OCI-LY7 (cell line): ENCODE results near the gene METAP2. TPM values are rescaled to one million over a fixed set of nuclear protein-coding genes. Genes with fewer than 3 reads are reported as not detected.
A peak's percentile ranks its signal among the peaks of the same experiment; 100 is the strongest.

Experiments used
- BruUV-seq: library from RNA; stranded (reverse); fragments of 400-500 nt; replicated peaks from 2 replicates; lab custom pipeline; 2021; lab: Mats Ljungman, UMichigan
- CTCF ChIA-PET: fragments of 300-600 bp; sonication (Branson Sonifier 250); formaldehyde crosslinking; loops from one replicate; lab custom pipeline; 2022; ENCODE audit warnings: antibody characterized with exemption; ENCODE audit not compliant: unreplicated experiment; lab: Charles Lee
- POLR2A ChIA-PET: fragments of 300-600 bp; sonication (Branson Sonifier 250); formaldehyde crosslinking; loops from one replicate; lab custom pipeline; 2022; ENCODE audit warnings: antibody characterized with exemption; lab: Charles Lee
- DNase-seq: peaks from one replicate; pipeline ENCODE4 v3.0.0-alpha.2; 2015; ENCODE audit warnings: low spot score
- H2AFZ ChIP-seq: fragments of 200-600 bp; sonication (generic), shearing (Covaris generic); 2 replicates; pipeline ENCODE4 v1.6.1; 2014; ENCODE audit warnings: mild to moderate bottlenecking, antibody characterized with exemption, low read length, moderate library complexity
- H3K27ac ChIP-seq: fragments of 200-600 bp; sonication (generic); 2 replicates; pipeline ENCODE4 v1.5.1; 2014; ENCODE audit warnings: mixed run types, low read depth, mild to moderate bottlenecking, moderate library complexity, low read length, inconsistent platforms; ENCODE audit not compliant: poor library complexity, severe bottlenecking
- H3K36me3 ChIP-seq: fragments of 200-600 bp; sonication (generic); 2 replicates; pipeline ENCODE4 v1.6.1; 2014; ENCODE audit warnings: mild to moderate bottlenecking, antibody characterized with exemption, low read length, moderate library complexity, mixed read lengths; ENCODE audit not compliant: insufficient read depth
- H3K4me1 ChIP-seq: fragments of 200-600 bp; sonication (generic); 2 replicates; pipeline ENCODE4 v1.5.1; 2014; ENCODE audit warnings: mild to moderate bottlenecking, low read length; ENCODE audit not compliant: insufficient read depth, poor library complexity, severe bottlenecking
- H3K4me2 ChIP-seq: fragments of 200-600 bp; sonication (generic); 2 replicates; pipeline ENCODE4 v1.6.1; 2014; ENCODE audit warnings: mild to moderate bottlenecking, low read length
- H3K4me3 ChIP-seq: fragments of 200-600 bp; sonication (generic); 2 replicates; pipeline ENCODE4 v1.5.1; 2014; ENCODE audit warnings: mild to moderate bottlenecking, low read depth, low read length; ENCODE audit not compliant: poor library complexity, severe bottlenecking
- H3K79me2 ChIP-seq: fragments of 200-600 bp; sonication (generic); 2 replicates; pipeline ENCODE4 v1.6.1; 2016; ENCODE audit warnings: low read depth, mild to moderate bottlenecking, low read length, moderate library complexity, mixed read lengths; ENCODE audit not compliant: insufficient read depth
- H3K9me2 ChIP-seq: fragments of 200-600 bp; sonication (generic); 2 replicates; pipeline ENCODE4 v1.6.1; 2016; ENCODE audit warnings: mild to moderate bottlenecking, low read length, mixed read lengths; ENCODE audit not compliant: insufficient read depth
- H3K9me3 ChIP-seq: fragments of 200-600 bp; sonication (generic); 2 replicates; pipeline ENCODE4 v1.6.1; 2014; ENCODE audit warnings: mild to moderate bottlenecking, mixed run types, low read length, mixed read lengths
- H4K20me1 ChIP-seq: fragments of 200-600 bp; sonication (generic); 2 replicates; pipeline ENCODE4 v1.6.1; 2014; ENCODE audit warnings: mild to moderate bottlenecking, antibody characterized with exemption, low read length, moderate library complexity, mixed read lengths; ENCODE audit not compliant: insufficient read depth
- EZH2phosphoT487 ChIP-seq: fragments of 200-600 bp; sonication (generic); IDR thresholded peaks from 2 replicates; pipeline ENCODE4 v1.6.1; 2018; ENCODE audit warnings: low read depth, borderline replicate concordance, mild to moderate bottlenecking, mixed run types, antibody characterized with exemption, low read length, moderate library complexity, mixed read lengths
- intact Hi-C: fragments of 100-400 bp; cut with micrococcal nuclease; formaldehyde crosslinking; loops from one replicate; pipeline ENCODE4 v1.10.0; 2022; ENCODE audit not compliant: unreplicated experiment
- total RNA-seq, 2 experiments: library from RNA; depleted of rRNA in 1 of 2; stranded (reverse); fragments of >200 nt in 1 of 2; shearing (Covaris generic) in 1 of 2; gene quantifications; 2 replicates each; pipeline ENCODE4 v1.2.3, GENCODE V29; 2014 to 2022
- TF ChIP-seq, protein P1 (sequence below): fragments of 200-600 bp; sonication (generic); conservative IDR thresholded peaks from 2 replicates; pipeline ENCODE4 v1.5.1; 2014; ENCODE audit warnings: mild to moderate bottlenecking, antibody characterized with exemption, low read length, moderate library complexity, mixed read lengths

Gene METAP2
- total RNA-seq, 2 experiments from 2014 or later, result 90.3 to 177 TPM

DNA sequence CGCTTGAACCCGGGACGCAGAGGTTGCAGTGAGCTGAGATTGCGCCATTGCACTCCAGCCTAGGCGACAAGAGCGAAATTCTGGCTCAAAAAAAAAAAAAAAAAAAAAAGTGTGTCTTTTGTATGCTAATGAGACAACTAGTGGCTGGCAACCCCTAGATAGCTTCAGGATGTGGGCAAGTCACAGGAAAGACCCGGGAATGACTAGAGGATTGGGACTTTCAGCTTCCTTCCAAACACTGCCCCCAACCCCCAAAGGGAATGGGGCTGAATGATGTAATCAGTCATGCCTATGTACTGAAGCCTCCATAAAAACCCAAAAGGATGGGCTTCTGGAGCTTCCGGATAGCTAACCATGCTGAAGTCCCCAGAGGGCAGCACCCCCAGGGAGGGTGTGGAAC, 48.7 kb downstream of the METAP2 start:
- H3K4me2 ChIP-seq, result no peak overlapping the region
- ChIA-PET CTCF (no interaction called here), POLR2A (interaction anchor here (1.0 to 1.4 kb wide), 2 partner anchors 9 to 15 kb away, joined by 3 read pairs; no protein-coding TSS in a partner anchor)
- DNase-seq, result no peak
- no peak overlapping the region for H3K4me3 ChIP-seq
- H3K36me3 ChIP-seq, result peaks cover 14% of the 10 kb centered on the region
- no peaks in the 10 kb centered on the region for H3K4me1 ChIP-seq
- no peaks in the 10 kb centered on the region for H3K9me2 ChIP-seq
- TF ChIP-seq, protein P1, sequence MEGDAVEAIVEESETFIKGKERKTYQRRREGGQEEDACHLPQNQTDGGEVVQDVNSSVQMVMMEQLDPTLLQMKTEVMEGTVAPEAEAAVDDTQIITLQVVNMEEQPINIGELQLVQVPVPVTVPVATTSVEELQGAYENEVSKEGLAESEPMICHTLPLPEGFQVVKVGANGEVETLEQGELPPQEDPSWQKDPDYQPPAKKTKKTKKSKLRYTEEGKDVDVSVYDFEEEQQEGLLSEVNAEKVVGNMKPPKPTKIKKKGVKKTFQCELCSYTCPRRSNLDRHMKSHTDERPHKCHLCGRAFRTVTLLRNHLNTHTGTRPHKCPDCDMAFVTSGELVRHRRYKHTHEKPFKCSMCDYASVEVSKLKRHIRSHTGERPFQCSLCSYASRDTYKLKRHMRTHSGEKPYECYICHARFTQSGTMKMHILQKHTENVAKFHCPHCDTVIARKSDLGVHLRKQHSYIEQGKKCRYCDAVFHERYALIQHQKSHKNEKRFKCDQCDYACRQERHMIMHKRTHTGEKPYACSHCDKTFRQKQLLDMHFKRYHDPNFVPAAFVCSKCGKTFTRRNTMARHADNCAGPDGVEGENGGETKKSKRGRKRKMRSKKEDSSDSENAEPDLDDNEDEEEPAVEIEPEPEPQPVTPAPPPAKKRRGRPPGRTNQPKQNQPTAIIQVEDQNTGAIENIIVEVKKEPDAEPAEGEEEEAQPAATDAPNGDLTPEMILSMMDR, result no peak
- intact Hi-C loops, result no loop called here
- no peak overlapping the region for H2AFZ ChIP-seq
- H4K20me1 ChIP-seq, result no peaks in the 10 kb centered on the region
- H3K79me2 ChIP-seq, result no peaks in the 10 kb centered on the region
- no peak overlapping the region for H3K27ac ChIP-seq
- H3K9me3 ChIP-seq, result no peaks in the 10 kb centered on the region
- no TSS peak for BruUV-seq

GRCh38 chr12:95528431-95528830, 54.5 kb downstream of the METAP2 start:
- Histone ChIP-seq H2AFZ (peak overlapping the region; percentile 77; the same call in 1 of the 2 replicates), H3K4me2 (peak overlapping the region; percentile 31), H3K27ac (no peak overlapping the region), H4K20me1 (no peaks in the 10 kb centered on the region), H3K36me3 (no peaks in the 10 kb centered on the region), H3K4me1 (peaks cover 29% of the 10 kb centered on the region), H3K9me2 (no peaks in the 10 kb centered on the region), H3K4me3 (no peak overlapping the region), H3K79me2 (no peaks in the 10 kb centered on the region), H3K9me3 (no peaks in the 10 kb centered on the region)
- no peak for DNase-seq
- ChIA-PET POLR2A (interaction anchor here (0.6 to 1.8 kb wide), 4 partner anchors 43 to 375 kb away, joined by 3 to 6 read pairs (median 4); no protein-coding TSS in a partner anchor), CTCF (no interaction called here)
- no TSS peak for BruUV-seq
- intact Hi-C loops, result no loop called here
- TF ChIP-seq, protein P1, result no peak
- no peak for TF ChIP-seq EZH2phosphoT487

GRCh38 chr12:95529693-95530225, 55.8 kb downstream of the METAP2 start:
- no peaks in the 10 kb centered on the region for H3K36me3 ChIP-seq
- ChIA-PET POLR2A (interaction anchor here (0.6 to 1.8 kb wide), 2 partner anchors 44 to 187 kb away, joined by 6 read pairs; no protein-coding TSS in a partner anchor), CTCF (no interaction called here)
- BruUV-seq, result no TSS peak
- H3K4me1 ChIP-seq, result peaks cover 38% of the 10 kb centered on the region
- DNase-seq, result no peak
- no peak overlapping the region for H2AFZ ChIP-seq
- no peaks in the 10 kb centered on the region for H3K9me2 ChIP-seq
- no peak overlapping the region for H3K4me3 ChIP-seq
- TF ChIP-seq, protein P1, result no peak
- no peak for TF ChIP-seq EZH2phosphoT487
- H4K20me1 ChIP-seq, result no peaks in the 10 kb centered on the region
- no peaks in the 10 kb centered on the region for H3K9me3 ChIP-seq
- H3K79me2 ChIP-seq, result no peaks in the 10 kb centered on the region
- intact Hi-C loops, result no loop called here
- H3K27ac ChIP-seq, result no peak overlapping the region
- no peak overlapping the region for H3K4me2 ChIP-seq
